Psoas muscle (tissue), 8 donors: ENCODE results near the gene FUCA1. TPM values are rescaled to one million over a fixed set of nuclear protein-coding genes. Genes with fewer than 3 reads are reported as not detected.

Source experiments
- ATAC-seq, 4 donors: fragments of 200-7000 bp; cut with Tn5 transposase; one replicate each; pipeline ENCODE4 v1.9.1; 2020; ENCODE audit warnings: moderate library complexity in 3 of 4, mild to moderate bottlenecking in 2 of 4
- DNase-seq, 2 donors: peaks; one replicate each; pipeline ENCODE4 v3.0.0-alpha.2; 2020
- H3K27ac ChIP-seq: fragments of 200-600 bp; one replicate; pipeline ENCODE4 v1.8.0; 2022
- H3K27me3 ChIP-seq, 3 donors: fragments of 200-600 bp in 1 of 3; one replicate each; pipeline versions ENCODE4 v1.6.1 to v1.8.0; 2013 to 2022; ENCODE audit warnings: low read length in 2 of 3, mild to moderate bottlenecking in 2 of 3, moderate library complexity in 1 of 3; ENCODE audit not compliant: insufficient read depth in 3 of 3
- H3K36me3 ChIP-seq, 2 donors: fragments of 200-600 bp in 1 of 2; one replicate each; pipeline versions ENCODE4 v1.6.1 to v1.8.0; 2013 to 2022; ENCODE audit warnings: low read depth in 1 of 2, mild to moderate bottlenecking in 1 of 2, moderate library complexity in 1 of 2; ENCODE audit not compliant: insufficient read depth in 1 of 2
- H3K4me1 ChIP-seq: fragments of 200-600 bp; one replicate; pipeline ENCODE4 v1.8.0; 2022
- H3K4me3 ChIP-seq: fragments of 200-600 bp; one replicate; pipeline ENCODE4 v1.8.0; 2022; ENCODE audit warnings: mild to moderate bottlenecking
- H3K9me3 ChIP-seq: fragments of 200-600 bp; one replicate; pipeline ENCODE4 v1.8.0; 2022
- CTCF ChIP-seq: fragments of 200-600 bp; IDR thresholded peaks from one replicate; pipeline ENCODE4 v1.8.0; 2022; ENCODE audit warnings: antibody characterized with exemption
- WGBS, 3 donors: extraction: QIAGEN DNeasy Blood & Tissue Kit; methylation state at CpG; one replicate each; pipeline versions ENCODE4 v1.1.6 to v1.1.7; 2013; 5-methylcytosine and 5-hydroxymethylcytosine counted together
- intact Hi-C, 2 donors: fragments of 100-400 bp; cut with DNase I; formaldehyde crosslinking; loops; one replicate each; pipeline versions ENCODE4 v1.11.0 to v1.14.2; 2022
- polyA plus RNA-seq, 3 donors: library from polyadenylated mRNA; stranded (reverse); fragments of 200-250 nt; gene quantifications; one replicate each; pipeline ENCODE4 v1.2.3, GENCODE V29; 2013
- total RNA-seq, 4 donors: library from RNA; stranded (reverse); fragmentation: NEBNext Ultra II Directional in 2 of 4; extraction: Animal tissue kit (Norgen Biotek cat#: 25700) in 2 of 4; gene quantifications; one replicate each; pipeline versions ENCODE4 v1.2.1 to v1.2.4, GENCODE V29; 2021 to 2023
- donor health status: healthy with polysubstance abuse.
- donor health status: DM: no; HTN: no; CAD: no; lungs with moderate emphysema.
- donor health status: Bipolar disorder and iron deficiency.
- donor health status: healthy.
- donor health status: DM: yes; HTN: yes; CAD: no.
- donor health status: DM: no; HTN: no; CAD: no.
- donor health status: DM: no; HTN: no; CAD: no.
- donor health status: DM: yes; HTN: yes; CAD: no.

FUCA1 gene
- total and polyA plus RNA-seq, 7 donors: 5.9 to 17.3 (median 9.2) TPM

GRCh38 chr1:23798662-23799142 is 69.4 kb downstream of the FUCA1 start:
- DNase-seq (peak in 1 of 2 donors; percentile 54), ATAC-seq (no peak)
- Histone ChIP-seq H3K27me3 (no peaks in the 10 kb centered on the region), H3K9me3 (no peaks in the 10 kb centered on the region), H3K4me1 (peaks cover 13% of the 10 kb centered on the region), H3K4me3 (no peak overlapping the region), H3K36me3 (peaks cover 0 to 48% of the 10 kb centered on the region in 2 donors), H3K27ac (peak overlapping the region; percentile 98)
- WGBS, 3 donors: 70 to 77% (median 73%) methylated on average over 10 to 12 of the region's 12 CpGs
- TF ChIP-seq CTCF: no peak
- intact Hi-C loops: no loop called here

GRCh38 chr1:23797478-23798448 is 70.3 kb downstream of the FUCA1 start:
- 67 to 78% (median 73%) methylated on average over 19 to 20 of the region's 20 CpGs for WGBS, 3 donors
- ATAC-seq (no peak), DNase-seq (no peak)
- peaks cover 18% of the 10 kb centered on the region for H3K4me1 ChIP-seq
- intact Hi-C loops: no loop called here
- no peak overlapping the region for H3K27ac ChIP-seq
- no peaks in the 10 kb centered on the region for H3K9me3 ChIP-seq
- no peak for TF ChIP-seq CTCF
- peaks cover 0 to 38% of the 10 kb centered on the region in 2 donors for H3K36me3 ChIP-seq
- H3K27me3 ChIP-seq: no peaks in the 10 kb centered on the region
- no peak overlapping the region for H3K4me3 ChIP-seq

GRCh38 chr1:23796466-23797271 is 71.4 kb downstream of the FUCA1 start:
- no peak for DNase-seq

More at GRCh38 chr1:23796466-23797271, 71.4 kb downstream of the FUCA1 start:
- H3K4me3 ChIP-seq: no peak overlapping the region
- no peaks in the 10 kb centered on the region for H3K27me3 ChIP-seq
- 58 to 66% (median 61%) methylated on average over 17 of the region's 17 CpGs for WGBS, 3 donors
- intact Hi-C loops: no loop called here
- H3K27ac ChIP-seq: no peak overlapping the region
- H3K9me3 ChIP-seq: no peaks in the 10 kb centered on the region
- no peak for TF ChIP-seq CTCF
- ATAC-seq: no peak
- H3K4me1 ChIP-seq: peaks cover 25% of the 10 kb centered on the region
- peaks cover 0 to 32% of the 10 kb centered on the region in 2 donors for H3K36me3 ChIP-seq
